Stimulated activated effector memory CD8-positive, alpha-beta T cell treated with anti-CD3 and anti-CD28 coated beads, Interleukin-12 subunit alpha, Interleukin-12 subunit beta, amount 100 ng/mL, for 72 hours (primary cell): Measurements from ENCODE around the gene RERG.
"Not testable (repeated sequence)": the region's sequence is repeated elsewhere in the genome, so short reads cannot be mapped to it uniquely, and the experiment has no call there.

Source experiments
- ATAC-seq: fragments of 150-1000 bp; cut with Tn5 transposase; 2 replicates; pipeline ENCODE4 v1.10.0; 2021
- DNase-seq, 2 donors: peaks; one replicate each; pipeline ENCODE4 v3.0.0; 2021 to 2022; ENCODE audit warnings: low spot score in 2 of 2
- H3K27ac Mint-ChIP-seq: one replicate; pipeline ENCODE4 v1.8.0; 2022; ENCODE audit warnings: mild to moderate bottlenecking, mixed read lengths
- H3K36me3 Mint-ChIP-seq: one replicate; pipeline ENCODE4 v1.8.0; 2022; ENCODE audit warnings: mild to moderate bottlenecking, mixed read lengths
- H3K4me1 Mint-ChIP-seq: one replicate; pipeline ENCODE4 v1.8.0; 2022; ENCODE audit warnings: mixed read lengths
- H3K4me3 Mint-ChIP-seq: one replicate; pipeline ENCODE4 v1.8.0; 2022; ENCODE audit warnings: mild to moderate bottlenecking, mixed read lengths
- H3K9me3 Mint-ChIP-seq: one replicate; pipeline ENCODE4 v1.8.0; 2022; ENCODE audit warnings: mixed read lengths

The RERG gene

GRCh38 chr12:15088105-15088504 lies 133.1 kb downstream of the RERG start:
- ATAC-seq (peak; percentile 89), DNase-seq (no peak)
- Mint-ChIP-seq H3K4me3 (no peak overlapping the region), H3K27ac (no peak overlapping the region), H3K9me3 (no peaks in the 10 kb centered on the region), H3K4me1 (no peaks in the 10 kb centered on the region), H3K36me3 (no peaks in the 10 kb centered on the region)

DNA sequence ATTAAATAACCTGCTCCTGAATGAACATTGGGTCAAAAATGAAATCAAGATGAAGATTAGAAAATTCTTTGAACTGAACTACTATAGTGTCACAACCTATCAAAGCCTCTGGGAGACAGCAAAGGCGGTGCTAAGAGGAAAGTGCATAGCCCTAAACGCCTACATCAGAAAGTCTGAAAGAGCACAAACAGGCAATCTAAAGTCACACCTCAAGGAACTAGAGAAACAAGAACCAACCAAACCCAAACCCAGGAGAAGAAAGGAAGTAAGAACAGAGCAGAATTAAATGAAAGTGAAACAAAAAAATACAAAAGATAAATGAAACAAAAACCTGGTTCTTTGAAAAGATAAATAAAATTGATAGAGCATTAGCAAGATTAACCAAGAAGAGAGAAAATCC lies 143.5 kb downstream of the RERG start:
- not testable (repeated sequence) for H3K4me1 Mint-ChIP-seq, ATAC-seq, H3K27ac Mint-ChIP-seq, H3K9me3 Mint-ChIP-seq, H3K4me3 Mint-ChIP-seq, H3K36me3 Mint-ChIP-seq, DNase-seq

GRCh38 chr12:15074351-15074750 lies 146.9 kb downstream of the RERG start:
- Mint-ChIP-seq H3K4me3 (no peak overlapping the region), H3K36me3 (no peaks in the 10 kb centered on the region), H3K9me3 (no peaks in the 10 kb centered on the region), H3K4me1 (peaks cover 7% of the 10 kb centered on the region), H3K27ac (no peak overlapping the region)
- DNase-seq = no peak
- no peak for ATAC-seq

GRCh38 chr12:15059123-15059522 lies 162.1 kb downstream of the RERG start:
- H3K9me3 Mint-ChIP-seq = no peaks in the 10 kb centered on the region
- no peaks in the 10 kb centered on the region for H3K4me1 Mint-ChIP-seq
- DNase-seq (no peak), ATAC-seq (no peak)
- no peak overlapping the region for H3K27ac Mint-ChIP-seq
- H3K36me3 Mint-ChIP-seq = no peaks in the 10 kb centered on the region
- no peak overlapping the region for H3K4me3 Mint-ChIP-seq
